ENCODE results near the gene HCN1. TPM values are rescaled to one million over a fixed set of nuclear protein-coding genes. Genes with fewer than 3 reads are reported as not detected.
"Not testable (repeated sequence)": the region's sequence is repeated elsewhere in the genome, so short reads cannot be mapped to it uniquely, and the experiment has no call there.

Gene HCN1
- total RNA-seq, 1 donor from 2014 or later, result not detected

- no peak overlapping the region for H3K4me3 Mint-ChIP-seq (ENCODE audit: unreplicated experiment)
- TF ChIP-seq, protein P1, sequence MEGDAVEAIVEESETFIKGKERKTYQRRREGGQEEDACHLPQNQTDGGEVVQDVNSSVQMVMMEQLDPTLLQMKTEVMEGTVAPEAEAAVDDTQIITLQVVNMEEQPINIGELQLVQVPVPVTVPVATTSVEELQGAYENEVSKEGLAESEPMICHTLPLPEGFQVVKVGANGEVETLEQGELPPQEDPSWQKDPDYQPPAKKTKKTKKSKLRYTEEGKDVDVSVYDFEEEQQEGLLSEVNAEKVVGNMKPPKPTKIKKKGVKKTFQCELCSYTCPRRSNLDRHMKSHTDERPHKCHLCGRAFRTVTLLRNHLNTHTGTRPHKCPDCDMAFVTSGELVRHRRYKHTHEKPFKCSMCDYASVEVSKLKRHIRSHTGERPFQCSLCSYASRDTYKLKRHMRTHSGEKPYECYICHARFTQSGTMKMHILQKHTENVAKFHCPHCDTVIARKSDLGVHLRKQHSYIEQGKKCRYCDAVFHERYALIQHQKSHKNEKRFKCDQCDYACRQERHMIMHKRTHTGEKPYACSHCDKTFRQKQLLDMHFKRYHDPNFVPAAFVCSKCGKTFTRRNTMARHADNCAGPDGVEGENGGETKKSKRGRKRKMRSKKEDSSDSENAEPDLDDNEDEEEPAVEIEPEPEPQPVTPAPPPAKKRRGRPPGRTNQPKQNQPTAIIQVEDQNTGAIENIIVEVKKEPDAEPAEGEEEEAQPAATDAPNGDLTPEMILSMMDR (IDR thresholded peaks at IDR 0.05; ENCODE audit: unreplicated experiment), result no peak
- no peaks in the 10 kb centered on the region for H3K27me3 Mint-ChIP-seq (ENCODE audit: unreplicated experiment)
Observed at GRCh38 chr5:45604092-45604491, 92.1 kb downstream of the HCN1 start.

GRCh38 chr5:45601424-45601823 lies 94.8 kb downstream of the HCN1 start:
- no peak for DNase-seq (ENCODE audit: low spot score)
- Mint-ChIP-seq H3K4me3 (ENCODE audit: unreplicated experiment) (no peak overlapping the region), H3K36me3 (ENCODE audit: low read depth, unreplicated experiment) (no peaks in the 10 kb centered on the region), H3K4me1 (ENCODE audit: unreplicated experiment) (no peaks in the 10 kb centered on the region), H3K9me3 (ENCODE audit: unreplicated experiment) (no peaks in the 10 kb centered on the region), H3K27ac (ENCODE audit: unreplicated experiment) (no peak overlapping the region), H3K27me3 (ENCODE audit: unreplicated experiment) (no peaks in the 10 kb centered on the region)
- TF ChIP-seq, protein P1 (IDR thresholded peaks at IDR 0.05; ENCODE audit: unreplicated experiment), result no peak

More at GRCh38 chr5:45604092-45604491, 92.1 kb downstream of the HCN1 start:
- Mint-ChIP-seq H3K9me3 (ENCODE audit: unreplicated experiment) (no peaks in the 10 kb centered on the region), H3K27ac (ENCODE audit: unreplicated experiment) (no peak overlapping the region), H3K36me3 (ENCODE audit: low read depth, unreplicated experiment) (no peaks in the 10 kb centered on the region), H3K4me1 (ENCODE audit: unreplicated experiment) (no peaks in the 10 kb centered on the region)
- DNase-seq (ENCODE audit: low spot score), result no peak

DNA sequence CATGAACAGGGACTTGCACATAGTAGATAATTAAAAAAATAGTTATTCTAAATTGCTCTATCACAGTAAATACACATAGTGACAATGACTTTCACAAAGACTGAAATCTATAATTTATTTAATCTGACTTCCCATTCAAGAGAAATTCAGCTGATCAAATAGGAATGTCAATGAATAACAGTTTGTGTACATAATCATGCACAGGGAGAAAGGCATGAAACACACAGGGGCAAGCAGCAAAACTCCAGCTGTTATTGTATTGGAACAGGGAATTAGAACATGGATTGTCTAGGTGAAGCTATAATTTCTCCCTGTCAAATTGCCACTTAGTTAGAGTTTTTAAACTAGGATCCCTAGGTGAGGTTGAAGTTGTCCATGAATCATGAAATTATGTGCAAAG lies 99.9 kb downstream of the HCN1 start:
- H3K9me3 Mint-ChIP-seq (ENCODE audit: unreplicated experiment), result peaks cover 5% of the 10 kb centered on the region
- TF ChIP-seq, protein P1 (IDR thresholded peaks at IDR 0.05; ENCODE audit: unreplicated experiment), result no peak
- no peaks in the 10 kb centered on the region for H3K4me1 Mint-ChIP-seq (ENCODE audit: unreplicated experiment)
- H3K27ac Mint-ChIP-seq (ENCODE audit: unreplicated experiment), result no peak overlapping the region
- DNase-seq (ENCODE audit: low spot score), result no peak
- no peak overlapping the region for H3K4me3 Mint-ChIP-seq (ENCODE audit: unreplicated experiment)
- peaks cover 3% of the 10 kb centered on the region for H3K27me3 Mint-ChIP-seq (ENCODE audit: unreplicated experiment)
- no peaks in the 10 kb centered on the region for H3K36me3 Mint-ChIP-seq (ENCODE audit: low read depth, unreplicated experiment)

GRCh38 chr5:45586001-45586400 lies 110.2 kb downstream of the HCN1 start:
- H3K36me3 Mint-ChIP-seq (ENCODE audit: low read depth, unreplicated experiment); DNase-seq (ENCODE audit: low spot score); H3K4me3 Mint-ChIP-seq (ENCODE audit: unreplicated experiment); H3K4me1 Mint-ChIP-seq (ENCODE audit: unreplicated experiment); H3K27ac Mint-ChIP-seq (ENCODE audit: unreplicated experiment); H3K27me3 Mint-ChIP-seq (ENCODE audit: unreplicated experiment); H3K9me3 Mint-ChIP-seq (ENCODE audit: unreplicated experiment): not testable (repeated sequence)

DNA sequence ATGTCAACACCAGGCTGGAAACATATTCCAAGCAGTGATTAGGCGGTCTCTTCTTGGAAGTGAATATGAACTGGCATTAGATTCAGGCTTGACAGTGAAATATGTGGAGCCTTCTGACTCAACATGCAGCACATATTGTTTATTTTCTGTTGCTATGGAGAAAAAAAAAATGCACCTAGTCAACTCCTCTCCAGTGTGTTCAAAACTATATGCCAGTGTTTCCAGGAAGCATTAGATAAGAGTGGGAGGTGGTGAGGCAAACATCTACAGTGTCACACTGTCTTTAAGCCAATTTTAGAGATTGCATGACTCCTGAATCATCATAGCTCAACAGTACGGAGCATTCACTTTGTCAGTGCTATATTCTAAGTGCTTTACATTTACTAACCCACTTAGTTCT lies 117.9 kb downstream of the HCN1 start:
- Mint-ChIP-seq H3K4me1 (ENCODE audit: unreplicated experiment) (no peaks in the 10 kb centered on the region), H3K27ac (ENCODE audit: unreplicated experiment) (no peak overlapping the region), H3K9me3 (ENCODE audit: unreplicated experiment) (no peaks in the 10 kb centered on the region), H3K36me3 (ENCODE audit: low read depth, unreplicated experiment) (no peaks in the 10 kb centered on the region), H3K4me3 (ENCODE audit: unreplicated experiment) (no peak overlapping the region), H3K27me3 (ENCODE audit: unreplicated experiment) (no peaks in the 10 kb centered on the region)
- TF ChIP-seq, protein P1 (IDR thresholded peaks at IDR 0.05; ENCODE audit: unreplicated experiment), result no peak
- DNase-seq (ENCODE audit: low spot score), result no peak

- no peaks in the 10 kb centered on the region for H3K27me3 Mint-ChIP-seq (ENCODE audit: unreplicated experiment)
- H3K4me3 Mint-ChIP-seq (ENCODE audit: unreplicated experiment), result no peak overlapping the region
- TF ChIP-seq, protein P1 (IDR thresholded peaks at IDR 0.05; ENCODE audit: unreplicated experiment), result no peak
- H3K4me1 Mint-ChIP-seq (ENCODE audit: unreplicated experiment), result peaks cover 5% of the 10 kb centered on the region
- no peaks in the 10 kb centered on the region for H3K9me3 Mint-ChIP-seq (ENCODE audit: unreplicated experiment)
- no peak overlapping the region for H3K27ac Mint-ChIP-seq (ENCODE audit: unreplicated experiment)
- H3K36me3 Mint-ChIP-seq (ENCODE audit: low read depth, unreplicated experiment), result no peaks in the 10 kb centered on the region
- no peak for DNase-seq (ENCODE audit: low spot score)
Observed at GRCh38 chr5:45568813-45569212, 127.4 kb downstream of the HCN1 start.

All from endothelial cell (in vitro differentiated cells).